Activated naive CD8-positive, alpha-beta T cell treated with anti-CD3 and anti-CD28 coated beads, Interleukin-2, amount 50 U/mL, for 24 hours (primary cell): Measurements from ENCODE around the gene ZFP36.
"Not testable (repeated sequence)": the region's sequence is repeated elsewhere in the genome, so short reads cannot be mapped to it uniquely, and the experiment has no call there.

Experiments
- ATAC-seq: fragments of 150-1000 bp; cut with Tn5 transposase; one replicate; pipeline ENCODE4 v1.10.0; 2021
- DNase-seq: peaks from one replicate; pipeline ENCODE4 v3.0.0; 2021
- H3K27ac Mint-ChIP-seq: one replicate; pipeline ENCODE4 v1.8.0; 2021; ENCODE audit warnings: mild to moderate bottlenecking, mixed read lengths
- H3K27me3 Mint-ChIP-seq: one replicate; pipeline ENCODE4 v1.8.0; 2021; ENCODE audit warnings: mixed read lengths
- H3K36me3 Mint-ChIP-seq: one replicate; pipeline ENCODE4 v1.8.0; 2021; ENCODE audit warnings: low read depth, mixed read lengths
- H3K4me1 Mint-ChIP-seq: one replicate; pipeline ENCODE4 v1.8.0; 2021; ENCODE audit warnings: mixed read lengths
- H3K4me3 Mint-ChIP-seq: one replicate; pipeline ENCODE4 v1.8.0; 2021; ENCODE audit warnings: mild to moderate bottlenecking, moderate library complexity, mixed read lengths
- H3K9me3 Mint-ChIP-seq: one replicate; pipeline ENCODE4 v1.8.0; 2021; ENCODE audit warnings: mixed read lengths

Gene ZFP36

GRCh38 chr19:39449116-39449797, 42.6 kb downstream of the ZFP36 start:
- no peaks in the 10 kb centered on the region for H3K27me3 Mint-ChIP-seq
- peaks cover 71% of the 10 kb centered on the region for H3K36me3 Mint-ChIP-seq
- DNase-seq, result no peak
- peak overlapping the region; percentile 99 for H3K27ac Mint-ChIP-seq
- no peak for ATAC-seq
- peak overlapping the region; percentile 99 for H3K4me3 Mint-ChIP-seq
- no peaks in the 10 kb centered on the region for H3K9me3 Mint-ChIP-seq
- peaks cover 69% of the 10 kb centered on the region for H3K4me1 Mint-ChIP-seq

GRCh38 chr19:39451257-39451656, 44.6 kb downstream of the ZFP36 start:
- Mint-ChIP-seq H3K4me1 (peaks cover 63% of the 10 kb centered on the region), H3K36me3 (peaks cover 63% of the 10 kb centered on the region)
- not testable (repeated sequence) for ATAC-seq, H3K4me3 Mint-ChIP-seq, H3K27ac Mint-ChIP-seq, H3K9me3 Mint-ChIP-seq, DNase-seq, H3K27me3 Mint-ChIP-seq
